GM18520 (cell line): Measurements from ENCODE around the gene HAUS1.
A peak's percentile ranks its signal among the peaks of the same experiment; 100 is the strongest.
"Not testable (repeated sequence)": the region's sequence is repeated elsewhere in the genome, so short reads cannot be mapped to it uniquely, and the experiment has no call there.

Source experiments
- ATAC-seq: cut with Tn5 transposase; IDR thresholded peaks from one replicate; pipeline ENCODE4 v1.9.1; 2021; ENCODE audit not compliant: unreplicated experiment

HAUS1 gene

GRCh38 chr18:46088501-46088900 is 15.7 kb upstream of the HAUS1 start:
- not testable (repeated sequence) for ATAC-seq

- no peak for ATAC-seq
Measured at GRCh38 chr18:46095532-46095931, 8.7 kb upstream of the HAUS1 start.

GRCh38 chr18:46096651-46097300 is 7.4 kb upstream of the HAUS1 start:
- ATAC-seq, result no peak

GRCh38 chr18:46097431-46097800 is 6.8 kb upstream of the HAUS1 start:
- peak; percentile 14 for ATAC-seq

GRCh38 chr18:46097801-46098615 is 6.2 kb upstream of the HAUS1 start, which contains the start of gene ATP5F1A:
TSS of gene ATP5F1A (minus strand) at chr18:46098296. CDS start at chr18:46098231, 65 bp downstream.
- peak; percentile 76 for ATAC-seq

- ATAC-seq, result no peak
Measured at GRCh38 chr18:46098616-46098933, 5.6 kb upstream of the HAUS1 start.

GRCh38 chr18:46099463-46099862 is 4.7 kb upstream of the HAUS1 start:
- no peak for ATAC-seq

GRCh38 chr18:46109386-46109785 is 5.2 kb downstream of the HAUS1 start:
- no peak for ATAC-seq

GRCh38 chr18:46110406-46110805 is 6.2 kb downstream of the HAUS1 start:
- ATAC-seq, result no peak

- no peak for ATAC-seq
Measured at GRCh38 chr18:46113751-46114150, 9.6 kb downstream of the HAUS1 start.

GRCh38 chr18:46126625-46127024 is 22.4 kb downstream of the HAUS1 start:
- not testable (repeated sequence) for ATAC-seq

GRCh38 chr18:46130061-46130460 is 25.9 kb downstream of the HAUS1 start:
- no peak for ATAC-seq

- ATAC-seq, result not testable (repeated sequence)
Measured at GRCh38 chr18:46130549-46130948, 26.4 kb downstream of the HAUS1 start.

- no peak for ATAC-seq
Measured at GRCh38 chr18:46133534-46133933, 29.3 kb downstream of the HAUS1 start.

GRCh38 chr18:46134920-46135675 is 30.9 kb downstream of the HAUS1 start:
- no peak for ATAC-seq

GRCh38 chr18:46140173-46140572 is 36.0 kb downstream of the HAUS1 start:
- no peak for ATAC-seq

GRCh38 chr18:46141199-46141598 is 37.0 kb downstream of the HAUS1 start:
- no peak for ATAC-seq

GRCh38 chr18:46148810-46149209 is 44.6 kb downstream of the HAUS1 start:
- ATAC-seq, result no peak

- no peak for ATAC-seq
Measured at GRCh38 chr18:46152436-46152807, 48.2 kb downstream of the HAUS1 start.

- no peak for ATAC-seq
Measured at GRCh38 chr18:46152808-46153617, 48.8 kb downstream of the HAUS1 start.

GRCh38 chr18:46155641-46156051 is 51.5 kb downstream of the HAUS1 start:
- no peak for ATAC-seq
